SH-SY5Y (cell line): ENCODE results near the gene USP44.

Experiments used
- GATA2 ChIP-seq: IDR thresholded peaks from 2 replicates; pipeline ENCODE4 v1.6.1; 2011; ENCODE audit warnings: mild to moderate bottlenecking, low read depth, low read length
- GATA3 ChIP-seq: IDR thresholded peaks from 2 replicates; pipeline ENCODE4 v1.6.1; 2011; ENCODE audit warnings: low read depth, mild to moderate bottlenecking, low read length, moderate library complexity

- TF ChIP-seq GATA2 (no peak), GATA3 (no peak)
These were observed 58.8 kb downstream of the USP44 start for GRCh38 chr12:95492462-95492861.
